HCT116 (cell line): ENCODE results near the gene PRR12.

Source experiments
- CTCF ChIP-seq, 3 experiments: fragments of 200-600 bp in 1 of 3; sonication (generic) in 1 of 3; IDR thresholded peaks in 2 of 3; conservative IDR thresholded peaks in 1 of 3; 2 replicates each; pipeline ENCODE4 v1.5.1; 2012 to 2017; ENCODE audit warnings: low read depth in 2 of 3, low read length in 2 of 3, antibody characterized with exemption in 1 of 3, borderline replicate concordance in 1 of 3, control low read depth in 1 of 3, mild to moderate bottlenecking in 1 of 3, mixed read lengths in 1 of 3, mixed run types in 1 of 3, moderate library complexity in 1 of 3; ENCODE audit not compliant: insufficient read depth in 1 of 3
- EGR1 ChIP-seq: IDR thresholded peaks from 2 replicates; pipeline ENCODE4 v1.6.1; 2012; ENCODE audit warnings: low read depth
- SIN3A ChIP-seq: IDR thresholded peaks from 2 replicates; pipeline ENCODE4 v1.6.1; 2012; ENCODE audit warnings: low read depth
- SP1 ChIP-seq: IDR thresholded peaks from 2 replicates; pipeline ENCODE4 v1.6.1; 2012; ENCODE audit warnings: low read depth

- TF ChIP-seq CTCF (IDR thresholded peaks at IDR 0.05 in 2 of 3, conservative IDR thresholded peaks at IDR 0.05 in 1 of 3; ENCODE audit: borderline replicate concordance in 1 of 3, insufficient read depth in 1 of 3, low read depth in 2 of 3, low read length in 2 of 3) (no peak), SP1 (no peak), EGR1 (no peak), SIN3A (no peak)
Observed at GRCh38 chr19:49596407-49596806, 5.4 kb downstream of the PRR12 start.
